HepG2 (cell line): ENCODE results near the gene PLPPR5. TPM values are rescaled to one million over a fixed set of nuclear protein-coding genes. Genes with fewer than 3 reads are reported as not detected.

Experiments
- ATAC-seq: fragments of 200-7000 bp; cut with Tn5 transposase; 3 replicates; pipeline ENCODE4 v1.9.1; 2020; ENCODE audit warnings: mild to moderate bottlenecking, moderate library complexity
- BruUV-seq: library from RNA; stranded (reverse); fragments of 400-500 nt; replicated peaks from 2 replicates; lab custom pipeline; 2021; lab: Mats Ljungman, UMichigan
- CTCF ChIA-PET: fragments of 300-600 bp; formaldehyde crosslinking; extraction: SDS; loops from one replicate; lab custom pipeline; 2021; ENCODE audit warnings: low total read pairs, inconsistent platforms, low intra/inter-chr PET ratio; lab: Yijun Ruan, JAX
- POLR2A ChIA-PET: fragments of 350-600 bp; sonication (Branson Sonifier 250); formaldehyde crosslinking; loops from one replicate; lab custom pipeline; 2020; ENCODE audit warnings: antibody characterized with exemption, inconsistent platforms; lab: Yijun Ruan, JAX
- DNase-seq: peaks from one replicate; pipeline ENCODE4 v3.0.0-alpha.2; 2015; ENCODE audit warnings: low spot score
- FAIRE-seq: peaks from 3 replicates; lab custom pipeline; 2011; peaks lifted over from hg19 to GRCh38; lab: Jason Lieb, UNC
- H2AFZ ChIP-seq: one replicate; pipeline ENCODE4 v1.6.1; 2011; ENCODE audit warnings: low read length, inconsistent platforms
- H3K27ac ChIP-seq: fragments of 300-600 bp; 3 replicates; pipeline ENCODE4 v1.8.0; 2011; ENCODE audit warnings: mixed run types, mild to moderate bottlenecking, mixed read lengths, low read length, inconsistent platforms; ENCODE audit not compliant: insufficient read depth; ENCODE audit errors: extremely low read length
- H3K27me3 ChIP-seq, 2 experiments: fragments of 200-600 bp in 1 of 2; 2 replicates in 1 of 2; 3 replicates in 1 of 2; pipeline versions ENCODE4 v1.6.0 to v1.8.0; 2011; ENCODE audit warnings: low read length in 2 of 2, mild to moderate bottlenecking in 2 of 2, moderate library complexity in 2 of 2, inconsistent platforms in 1 of 2; ENCODE audit not compliant: insufficient read depth in 2 of 2, control insufficient read depth in 1 of 2
- H3K36me3 ChIP-seq, 2 experiments: fragments of 200-600 bp in 1 of 2; replicated peaks in 1 of 2; 2 replicates in 1 of 2; 3 replicates in 1 of 2; pipeline versions ENCODE4 v1.5.1 to v1.8.0; 2011; ENCODE audit warnings: low read length in 2 of 2, inconsistent platforms in 1 of 2; ENCODE audit not compliant: insufficient read depth in 2 of 2, control insufficient read depth in 1 of 2
- H3K4me1 ChIP-seq: 2 replicates; pipeline ENCODE4 v1.5.1; 2012; ENCODE audit warnings: low read length, inconsistent platforms; ENCODE audit not compliant: insufficient read depth
- H3K4me2 ChIP-seq: 2 replicates; pipeline ENCODE4 v1.6.0; 2011; ENCODE audit warnings: low read depth, low read length, inconsistent platforms
- H3K4me3 ChIP-seq, 3 experiments: fragments of 200-600 bp in 1 of 3; sonication (generic), shearing (Covaris generic) in 1 of 3; replicated peaks in 1 of 3; 2 replicates each; pipeline ENCODE4 v1.5.1; 2011 to 2016; ENCODE audit warnings: low read length in 3 of 3, inconsistent platforms in 2 of 3, low read depth in 2 of 3, mild to moderate bottlenecking in 2 of 3, control low read depth in 1 of 3, mixed read lengths in 1 of 3; ENCODE audit not compliant: insufficient read depth in 1 of 3
- H3K79me2 ChIP-seq: one replicate; pipeline ENCODE4 v1.6.1; 2011; ENCODE audit warnings: low read length, inconsistent platforms; ENCODE audit not compliant: insufficient read depth
- H3K9ac ChIP-seq: 2 replicates; pipeline ENCODE4 v1.6.0; 2011; ENCODE audit warnings: mild to moderate bottlenecking, low read depth, low read length, inconsistent platforms; ENCODE audit not compliant: insufficient read depth
- H3K9me3 ChIP-seq: 2 replicates; pipeline ENCODE4 v1.5.1; 2012; ENCODE audit warnings: mild to moderate bottlenecking, low read length
- H4K20me1 ChIP-seq: 2 replicates; pipeline ENCODE4 v1.6.0; 2011; ENCODE audit warnings: inconsistent platforms, mild to moderate bottlenecking, low read length, moderate library complexity; ENCODE audit not compliant: insufficient read depth
- AKNA ChIP-seq: sonication (generic); formaldehyde crosslinking; IDR thresholded peaks from 2 replicates; pipeline ENCODE4 v1.4.0; 2020; ENCODE audit warnings: missing genetic modification reagents, borderline replicate concordance
- BRF2 ChIP-seq: sonication (generic); formaldehyde crosslinking; IDR thresholded peaks from 2 replicates; pipeline ENCODE4 v1.8.1; 2022; ENCODE audit warnings: mild to moderate bottlenecking, missing genetic modification reagents
- ELK4 ChIP-seq: sonication (generic); formaldehyde crosslinking; IDR thresholded peaks from 2 replicates; pipeline ENCODE4 v1.9.0; 2021; ENCODE audit warnings: missing genetic modification reagents, borderline replicate concordance
- ESRRA ChIP-seq: sonication (generic); formaldehyde crosslinking; IDR thresholded peaks from 2 replicates; pipeline ENCODE4 v1.5.1; 2020; ENCODE audit warnings: mild to moderate bottlenecking, low read depth, missing genetic modification reagents
- RFXAP ChIP-seq: sonication (generic); formaldehyde crosslinking; IDR thresholded peaks from 2 replicates; pipeline ENCODE4 v1.4.0; 2020; ENCODE audit warnings: missing genetic modification reagents, borderline replicate concordance
- SMARCE1 ChIP-seq: fragments of 450-650 bp; IDR thresholded peaks from 2 replicates; pipeline ENCODE4 v1.6.1; 2017; ENCODE audit warnings: borderline replicate concordance
- ZMYM3 ChIP-seq: sonication (generic); formaldehyde crosslinking; IDR thresholded peaks from 2 replicates; pipeline ENCODE4 v1.5.1; 2020; ENCODE audit warnings: mild to moderate bottlenecking, missing genetic modification reagents
- WGBS: methylation state at CpG from one replicate; pipeline ENCODE4 v1.1.6; 2017; ENCODE audit warnings: low lambda C conversion rate; 5-methylcytosine and 5-hydroxymethylcytosine counted together
- in situ Hi-C: cut with HindIII; loops from 2 replicates; pipeline ENCODE4 v1.10.0; 2017; ENCODE audit warnings: low pct_unique_long_range_greater_than_20kb; ENCODE audit not compliant: extremely low pct_ligation_motif_present
- intact Hi-C: fragments of 100-400 bp; cut with micrococcal nuclease; formaldehyde crosslinking; loops from one replicate; pipeline ENCODE4 v1.10.0; 2022; ENCODE audit not compliant: unreplicated experiment
- polyA plus RNA-seq, 8 experiments: library from polyadenylated mRNA; depleted of rRNA in 3 of 8; stranded (reverse) in 7 of 8; unstranded in 1 of 8; fragments of >200 nt; fragmentation: Illumina TruSeq in 4 of 8; extraction: Trizol in 4 of 8; gene quantifications; 2 replicates each; pipeline versions ENCODE4 v1.2.1 to v1.2.3, GENCODE V29; 2011 to 2016; ENCODE audit warnings: low read depth in 4 of 8, missing spikeins in 1 of 8, mixed read lengths in 1 of 8; ENCODE audit not compliant: insufficient read depth in 1 of 8
- total RNA-seq, 5 experiments: library from RNA; depleted of rRNA; stranded (reverse); fragments of >200 nt; fragmentation: Illumina TruSeq; extraction: Trizol; gene quantifications; 2 replicates each; pipeline ENCODE4 v1.2.3, GENCODE V29; 2016; ENCODE audit warnings: low read depth in 1 of 5
- TF ChIP-seq, protein P1 (sequence below): sonication (generic); formaldehyde crosslinking; IDR thresholded peaks from 2 replicates; pipeline ENCODE4 v1.4.0; 2020; ENCODE audit warnings: missing genetic modification reagents

The PLPPR5 gene
- total and polyA plus RNA-seq, 2 of the 13 experiments (the other 11 are each of a cell fraction or from before 2014, with no cell fraction given), result not detected

DNA sequence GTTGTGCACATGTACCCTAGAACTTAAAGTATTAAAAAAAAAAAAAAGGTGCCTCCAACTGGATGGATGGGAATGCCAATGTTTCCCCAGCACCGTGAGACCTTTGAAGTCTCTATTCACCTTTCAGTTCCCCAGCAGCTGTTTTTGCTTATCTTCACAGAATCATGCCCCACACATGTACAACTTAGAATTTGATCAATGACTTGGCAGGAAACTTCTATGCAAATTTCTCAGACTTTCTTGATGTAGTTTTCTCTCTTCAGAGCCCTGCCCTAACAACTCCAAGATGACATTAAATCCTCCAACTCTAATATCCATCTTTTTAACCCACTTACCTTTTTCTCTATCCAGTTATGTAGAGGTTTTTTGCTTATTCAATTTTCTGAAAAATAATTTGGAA lies 144.3 kb downstream of the PLPPR5 start:
- Histone ChIP-seq H3K9ac (no peak overlapping the region), H3K36me3 (no peaks in the 10 kb centered on the region), H3K27ac (no peak overlapping the region), H4K20me1 (no peaks in the 10 kb centered on the region), H2AFZ (no peak overlapping the region), H3K27me3 (no peaks in the 10 kb centered on the region), H3K4me3 (no peak overlapping the region), H3K4me1 (no peaks in the 10 kb centered on the region), H3K9me3 (no peaks in the 10 kb centered on the region), H3K79me2 (no peaks in the 10 kb centered on the region), H3K4me2 (no peak overlapping the region)
- 0% methylated on average over 1 of the region's 1 CpG for WGBS
- intact Hi-C loops, result no loop called here
- no peak for FAIRE-seq
- POLR2A ChIA-PET, result no interaction called here
- CTCF ChIA-PET, result no interaction called here
- TF ChIP-seq BRF2, result no peak
- no peak for TF ChIP-seq RFXAP (CRISPR knock-in tag)
- no peak for TF ChIP-seq ESRRA
- no peak for DNase-seq
- BruUV-seq, result no TSS peak
- in situ Hi-C loops, result no loop called here
- no peak for ATAC-seq

DNA sequence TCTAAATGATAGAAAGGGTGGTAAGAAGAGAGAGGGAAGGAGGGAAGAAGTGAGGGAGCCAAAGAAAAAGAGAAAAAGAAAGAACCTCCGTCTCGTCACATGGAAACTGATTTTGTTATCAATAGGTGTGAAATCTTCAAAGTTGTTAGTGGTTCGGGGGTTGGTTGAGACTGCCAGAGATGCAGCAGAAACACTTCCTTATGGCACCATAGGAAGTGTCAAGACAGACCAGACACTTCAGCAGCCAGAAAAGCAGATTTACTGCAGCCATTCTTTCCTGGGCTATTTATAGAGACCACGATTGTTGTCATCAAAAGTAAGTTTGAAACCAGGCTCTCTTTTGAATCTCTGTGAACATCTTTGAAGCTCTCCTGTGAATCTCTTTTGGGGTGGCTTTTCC lies 150.5 kb downstream of the PLPPR5 start:
- ChIA-PET POLR2A (no interaction called here), CTCF (no interaction called here)
- FAIRE-seq (no peak), DNase-seq (no peak), ATAC-seq (no peak)
- no peaks in the 10 kb centered on the region for H3K36me3 ChIP-seq
- H3K9ac ChIP-seq, result no peak overlapping the region
- H3K4me3 ChIP-seq, result no peak overlapping the region
- no peak overlapping the region for H3K4me2 ChIP-seq
- H4K20me1 ChIP-seq, result no peaks in the 10 kb centered on the region
- H3K4me1 ChIP-seq, result no peaks in the 10 kb centered on the region
- in situ Hi-C loops, result no loop called here
- H3K27me3 ChIP-seq, result no peaks in the 10 kb centered on the region
- BruUV-seq, result no TSS peak
- no peaks in the 10 kb centered on the region for H3K79me2 ChIP-seq
- H3K9me3 ChIP-seq, result no peaks in the 10 kb centered on the region
- H2AFZ ChIP-seq, result no peak overlapping the region
- H3K27ac ChIP-seq, result no peak overlapping the region
- intact Hi-C loops, result no loop called here
- WGBS, result 3% methylated on average over 4 of the region's 4 CpGs
- TF ChIP-seq, protein P1, sequence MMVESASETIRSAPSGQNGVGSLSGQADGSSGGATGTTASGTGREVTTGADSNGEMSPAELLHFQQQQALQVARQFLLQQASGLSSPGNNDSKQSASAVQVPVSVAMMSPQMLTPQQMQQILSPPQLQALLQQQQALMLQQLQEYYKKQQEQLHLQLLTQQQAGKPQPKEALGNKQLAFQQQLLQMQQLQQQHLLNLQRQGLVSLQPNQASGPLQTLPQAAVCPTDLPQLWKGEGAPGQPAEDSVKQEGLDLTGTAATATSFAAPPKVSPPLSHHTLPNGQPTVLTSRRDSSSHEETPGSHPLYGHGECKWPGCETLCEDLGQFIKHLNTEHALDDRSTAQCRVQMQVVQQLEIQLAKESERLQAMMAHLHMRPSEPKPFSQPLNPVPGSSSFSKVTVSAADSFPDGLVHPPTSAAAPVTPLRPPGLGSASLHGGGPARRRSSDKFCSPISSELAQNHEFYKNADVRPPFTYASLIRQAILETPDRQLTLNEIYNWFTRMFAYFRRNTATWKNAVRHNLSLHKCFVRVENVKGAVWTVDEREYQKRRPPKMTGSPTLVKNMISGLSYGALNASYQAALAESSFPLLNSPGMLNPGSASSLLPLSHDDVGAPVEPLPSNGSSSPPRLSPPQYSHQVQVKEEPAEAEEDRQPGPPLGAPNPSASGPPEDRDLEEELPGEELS (CRISPR knock-in tag), result no peak
- TF ChIP-seq ELK4 (CRISPR knock-in tag), result no peak
- no peak for TF ChIP-seq SMARCE1
- TF ChIP-seq ZMYM3 (CRISPR knock-in tag), result no peak
- TF ChIP-seq AKNA (CRISPR knock-in tag), result no peak
